ENCODE measurements around the gene PRKRIP1. TPM values are rescaled to one million over a fixed set of nuclear protein-coding genes. Genes with fewer than 3 reads are reported as not detected.
A peak's percentile ranks its signal among the peaks of the same experiment; 100 is the strongest.
"Not testable (repeated sequence)": the region's sequence is repeated elsewhere in the genome, so short reads cannot be mapped to it uniquely, and the experiment has no call there.

The PRKRIP1 gene
- 10 to 100 TPM; 26.7 to 39.5 TPM for total RNA-seq

DNA sequence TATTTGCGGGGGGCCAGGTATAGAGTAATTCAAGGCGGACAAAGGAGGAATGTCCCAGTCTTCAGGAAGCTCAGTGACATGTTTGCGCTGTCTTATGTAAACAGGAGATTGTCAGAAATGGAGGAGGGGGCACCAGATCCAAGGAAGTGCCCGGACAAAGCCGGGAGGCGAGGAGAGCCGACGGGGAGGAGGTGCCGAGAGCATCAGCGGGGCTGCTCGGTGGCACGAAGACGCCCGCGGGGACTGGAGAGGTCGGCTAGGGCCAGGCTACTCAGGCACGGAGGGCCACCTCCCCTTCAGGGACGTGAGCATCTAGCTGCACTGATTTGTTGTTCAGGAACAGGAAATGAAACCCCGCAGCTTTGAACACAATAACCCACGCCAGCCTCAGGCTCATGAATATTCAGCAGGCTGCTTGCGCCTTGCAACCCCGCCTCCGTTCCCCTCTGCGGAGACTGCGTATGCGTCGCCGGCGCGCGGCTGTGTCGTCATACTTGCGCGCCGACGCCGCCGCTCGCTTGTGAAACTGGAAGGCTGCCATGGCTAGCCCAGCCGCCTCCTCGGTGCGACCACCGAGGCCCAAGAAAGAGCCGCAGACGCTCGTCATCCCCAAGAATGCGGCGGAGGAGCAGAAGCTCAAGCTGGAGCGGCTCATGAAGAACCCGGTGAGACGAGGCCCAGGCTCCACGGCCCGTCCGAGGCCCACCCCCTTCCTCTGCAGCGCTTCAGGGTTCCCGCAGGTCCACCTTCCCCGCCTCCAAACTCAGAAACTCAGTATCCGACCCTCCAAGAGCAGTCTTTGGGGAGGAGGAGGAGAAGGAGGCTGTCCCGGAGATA is at the start of gene PRKRIP1:
Gene PRKRIP1, plus strand, starts transcription at position 491 of the 837 bp plus-strand sequence. Its CDS starts 49 bp downstream, at position 540.
- Mint-ChIP-seq H3K4me1 (ENCODE audit: low read depth in 2 of 2) (peaks cover 16 to 17% of the 10 kb centered on the region in 2 donors), H3K27ac (peak within 1 kb of the TSS; percentile 76 to 79), H3K9me3 (no peaks in the 10 kb centered on the region), H3K36me3 (peaks cover 11% of the 10 kb centered on the region), H3K4me3 (peak within 1 kb of the TSS; percentile 83), H3K27me3 (no peaks in the 10 kb centered on the region)
- ATAC-seq (peak; percentile 97 to 98), DNase-seq (ENCODE audit: low spot score) (peak; percentile 85)

DNA sequence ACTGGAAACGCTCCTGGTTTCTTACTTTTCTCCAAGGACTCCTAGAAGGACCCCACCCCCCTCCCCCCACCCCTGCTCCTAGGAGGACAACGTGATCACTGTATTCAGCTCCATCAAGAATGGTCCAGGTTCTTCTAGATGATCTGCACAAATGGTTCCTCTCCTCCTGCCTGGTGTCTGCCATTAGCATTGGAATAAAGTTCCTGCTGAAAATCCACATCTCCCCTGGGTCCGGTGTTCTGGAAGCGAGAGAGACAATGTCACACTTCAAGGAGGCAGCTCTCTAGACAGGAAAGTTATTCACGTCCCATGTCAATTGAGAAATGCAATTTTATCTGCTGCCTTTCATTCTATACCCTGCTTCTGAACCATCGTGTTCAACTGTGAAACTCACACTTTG is 49.2 kb upstream of the PRKRIP1 start:
- H3K27me3 Mint-ChIP-seq; H3K27ac Mint-ChIP-seq; ATAC-seq; H3K4me1 Mint-ChIP-seq (ENCODE audit: low read depth in 2 of 2); H3K36me3 Mint-ChIP-seq; H3K9me3 Mint-ChIP-seq; DNase-seq (ENCODE audit: low spot score); H3K4me3 Mint-ChIP-seq: not testable (repeated sequence)

GRCh38 chr7:102356344-102356743 is 39.8 kb upstream of the PRKRIP1 start, which contains the start of gene SPDYE6:
SPDYE6 (minus strand) TSS chr7:102356444; CDS start chr7:102356023, 421 bp downstream.
- not testable (repeated sequence) for H3K27ac Mint-ChIP-seq; H3K9me3 Mint-ChIP-seq; H3K4me3 Mint-ChIP-seq; H3K27me3 Mint-ChIP-seq; DNase-seq (ENCODE audit: low spot score); H3K36me3 Mint-ChIP-seq; H3K4me1 Mint-ChIP-seq (ENCODE audit: low read depth in 2 of 2); ATAC-seq

DNA sequence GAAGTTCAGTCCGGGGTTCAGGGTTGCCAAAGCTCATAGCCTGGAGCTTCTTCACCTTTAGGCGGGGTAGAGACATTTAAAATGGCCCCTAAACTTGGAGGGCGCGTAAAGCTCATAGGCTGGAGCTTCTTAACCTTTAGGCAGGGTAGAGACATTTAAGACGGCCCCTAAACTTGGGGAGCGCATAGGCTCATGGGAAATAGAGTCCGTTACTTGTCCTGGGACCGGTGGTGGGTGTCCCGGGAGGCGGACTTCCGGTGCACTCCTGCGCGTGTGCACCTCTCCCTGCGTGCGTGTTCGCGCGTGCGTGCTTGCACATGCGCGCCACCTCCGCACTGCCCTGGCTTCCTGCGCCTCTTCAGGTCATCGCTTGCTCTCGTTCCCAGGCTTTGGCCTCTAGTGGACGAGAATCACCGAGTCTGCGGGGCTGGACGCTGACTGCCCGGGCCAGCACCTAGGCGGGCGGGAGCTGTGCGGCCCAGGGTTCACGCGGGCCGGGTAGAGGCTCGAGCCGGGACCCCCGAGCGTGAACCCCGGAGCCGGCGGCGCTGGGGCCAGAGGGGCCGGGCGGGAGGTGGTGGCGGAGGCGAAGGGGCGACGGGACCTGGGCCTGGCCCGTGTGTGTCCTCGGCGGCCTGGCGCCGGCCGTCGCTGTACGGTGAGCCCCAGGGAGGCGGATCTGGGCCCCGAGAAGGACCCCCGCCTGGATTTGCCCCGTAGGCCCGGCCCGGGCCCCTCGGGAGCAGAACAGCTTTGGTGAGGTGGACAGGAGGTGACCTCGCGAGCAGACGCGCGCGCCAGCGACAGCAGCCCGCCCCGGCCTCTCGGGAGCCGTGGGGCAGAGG is 32.4 kb upstream of the PRKRIP1 start:
- not testable (repeated sequence) for H3K36me3 Mint-ChIP-seq, H3K27me3 Mint-ChIP-seq, H3K9me3 Mint-ChIP-seq
- peak overlapping the region; percentile 79 to 92 for H3K27ac Mint-ChIP-seq
- H3K4me3 Mint-ChIP-seq: peak overlapping the region; percentile 89
- ATAC-seq (peak; percentile 100), DNase-seq (ENCODE audit: low spot score) (peak; percentile 98)
- peaks cover 6 to 10% of the 10 kb centered on the region in 2 donors for H3K4me1 Mint-ChIP-seq (ENCODE audit: low read depth in 2 of 2)

DNA sequence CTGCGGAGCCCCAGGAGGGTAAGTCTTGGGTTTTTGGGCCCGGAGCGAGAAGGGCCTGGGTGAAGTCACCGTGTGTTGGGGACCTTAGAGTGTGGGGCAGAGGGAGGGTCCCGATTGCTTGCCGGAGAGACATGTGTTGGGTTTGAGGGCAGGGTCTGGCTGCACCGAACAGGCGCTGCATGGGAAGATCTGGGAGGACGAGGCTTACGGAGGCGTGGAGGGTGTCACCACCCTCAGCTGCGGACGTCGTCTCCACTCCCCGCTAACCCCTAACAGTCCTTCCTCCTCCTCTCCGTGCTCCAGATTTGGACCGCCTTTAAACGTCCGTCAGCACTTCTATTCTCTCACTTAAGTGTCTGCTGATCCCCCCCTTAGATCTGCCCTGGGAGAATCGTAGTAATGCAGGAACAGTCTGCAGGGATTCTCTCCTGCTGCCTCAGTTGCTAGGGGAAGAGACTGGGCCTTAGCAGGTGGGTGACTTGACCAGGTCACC is 31.7 kb upstream of the PRKRIP1 start:
- not testable (repeated sequence) for H3K36me3 Mint-ChIP-seq; H3K9me3 Mint-ChIP-seq; DNase-seq (ENCODE audit: low spot score); H3K27me3 Mint-ChIP-seq; ATAC-seq
- Mint-ChIP-seq H3K4me1 (ENCODE audit: low read depth in 2 of 2) (peaks cover 6 to 10% of the 10 kb centered on the region in 2 donors), H3K4me3 (peak overlapping the region; percentile 89), H3K27ac (peak overlapping the region; percentile 79 to 92)

DNA sequence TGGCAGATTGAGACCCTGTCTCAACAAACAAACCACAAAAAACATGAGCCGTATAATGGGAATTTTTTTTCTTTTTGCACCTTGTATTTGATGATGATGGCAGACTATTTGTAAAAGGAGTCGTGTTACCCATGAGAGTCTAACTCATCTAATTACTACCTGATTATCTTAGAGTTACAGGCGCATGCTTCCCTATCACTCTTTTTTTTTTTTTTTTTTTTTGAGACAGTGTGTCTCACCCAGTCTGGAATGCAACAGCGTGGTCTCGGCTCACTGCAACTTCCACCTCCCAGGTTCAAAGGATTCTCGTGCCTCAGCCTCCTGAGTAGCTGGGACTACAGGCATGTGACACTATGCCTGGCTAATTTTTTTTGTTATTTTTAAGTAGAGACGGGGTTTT is 30.8 kb upstream of the PRKRIP1 start:
- peak overlapping the region; percentile 10 for H3K4me3 Mint-ChIP-seq
- H3K27ac Mint-ChIP-seq; H3K27me3 Mint-ChIP-seq; DNase-seq (ENCODE audit: low spot score); ATAC-seq; H3K9me3 Mint-ChIP-seq: not testable (repeated sequence)
- H3K36me3 Mint-ChIP-seq: peaks cover 15% of the 10 kb centered on the region
- peaks cover 6 to 13% of the 10 kb centered on the region in 2 donors for H3K4me1 Mint-ChIP-seq (ENCODE audit: low read depth in 2 of 2)

DNA sequence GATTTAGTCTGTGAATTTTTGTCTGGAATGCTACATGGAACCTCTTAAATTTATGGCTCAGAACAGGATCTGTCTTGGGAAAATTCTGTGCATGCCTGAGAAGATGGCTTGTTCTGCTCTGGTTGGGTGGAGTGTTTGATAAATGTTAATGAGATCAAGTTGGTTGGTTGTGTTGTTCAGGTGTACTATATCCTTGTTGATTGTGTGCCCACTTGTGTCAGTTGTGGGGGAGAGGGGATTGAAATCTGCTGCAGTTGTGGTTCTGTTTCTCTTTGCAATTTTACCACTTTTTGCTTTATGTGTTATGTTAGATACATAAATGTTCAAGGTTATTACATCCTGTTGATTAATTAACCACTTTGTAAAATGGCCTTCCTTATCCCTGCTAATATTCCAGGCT is 26.1 kb upstream of the PRKRIP1 start:
- Mint-ChIP-seq H3K4me1 (ENCODE audit: low read depth in 2 of 2) (peaks cover 4 to 21% of the 10 kb centered on the region in 2 donors), H3K36me3 (peaks cover 25% of the 10 kb centered on the region)
- not testable (repeated sequence) for DNase-seq (ENCODE audit: low spot score); H3K27ac Mint-ChIP-seq; H3K9me3 Mint-ChIP-seq; ATAC-seq; H3K4me3 Mint-ChIP-seq; H3K27me3 Mint-ChIP-seq

- Mint-ChIP-seq H3K36me3 (peaks cover 30% of the 10 kb centered on the region), H3K4me1 (ENCODE audit: low read depth in 2 of 2) (peaks cover 11 to 16% of the 10 kb centered on the region in 2 donors)
- not testable (repeated sequence) for ATAC-seq; H3K27me3 Mint-ChIP-seq; H3K9me3 Mint-ChIP-seq; H3K27ac Mint-ChIP-seq; DNase-seq (ENCODE audit: low spot score); H3K4me3 Mint-ChIP-seq
Measured at GRCh38 chr7:102372796-102373195, 23.4 kb upstream of the PRKRIP1 start.

DNA sequence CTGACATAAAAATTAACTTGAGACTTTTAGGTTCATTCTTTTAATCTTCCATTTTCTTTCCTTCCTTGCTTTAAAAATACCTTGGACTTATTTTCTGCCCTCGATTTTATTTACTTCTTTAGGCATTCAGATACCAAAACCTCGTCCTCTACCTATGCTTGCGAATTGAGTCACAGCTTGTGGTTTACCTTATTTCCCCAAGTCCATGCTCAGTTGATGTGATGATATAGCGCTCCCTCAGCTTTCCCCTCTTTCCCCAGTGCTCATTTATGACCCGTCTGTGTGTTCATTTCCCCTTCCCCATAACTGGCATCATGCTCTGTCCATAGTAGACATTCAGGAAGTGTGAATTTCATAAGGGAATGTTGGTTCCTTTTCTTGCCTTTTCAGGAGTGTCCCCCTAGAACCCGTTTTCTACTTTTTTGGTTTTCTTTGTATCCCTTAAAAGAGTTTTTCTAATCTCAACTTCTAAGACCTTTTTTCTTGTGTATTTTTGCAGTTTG is 19.1 kb upstream of the PRKRIP1 start:
- Mint-ChIP-seq H3K4me3 (no peak overlapping the region), H3K27me3 (no peaks in the 10 kb centered on the region), H3K9me3 (no peaks in the 10 kb centered on the region), H3K36me3 (peaks cover 18% of the 10 kb centered on the region), H3K4me1 (ENCODE audit: low read depth in 2 of 2) (peaks cover 6 to 9% of the 10 kb centered on the region in 2 donors), H3K27ac (no peak overlapping the region)
- DNase-seq (ENCODE audit: low spot score) (no peak), ATAC-seq (no peak)

GRCh38 chr7:102380837-102381236 is 15.3 kb upstream of the PRKRIP1 start:
- peaks cover 20% of the 10 kb centered on the region for H3K36me3 Mint-ChIP-seq
- not testable (repeated sequence) for ATAC-seq; H3K4me1 Mint-ChIP-seq (ENCODE audit: low read depth in 2 of 2); H3K9me3 Mint-ChIP-seq; H3K27ac Mint-ChIP-seq; DNase-seq (ENCODE audit: low spot score); H3K27me3 Mint-ChIP-seq; H3K4me3 Mint-ChIP-seq

- H3K27me3 Mint-ChIP-seq: not testable (repeated sequence)
Measured at GRCh38 chr7:102381696-102382425, 14.3 kb upstream of the PRKRIP1 start.

GRCh38 chr7:102387064-102387463 is 9.1 kb upstream of the PRKRIP1 start:
- H3K27me3 Mint-ChIP-seq: no peaks in the 10 kb centered on the region
- DNase-seq (ENCODE audit: low spot score) (no peak), ATAC-seq (no peak)
- H3K36me3 Mint-ChIP-seq: peaks cover 5% of the 10 kb centered on the region
- H3K4me1 Mint-ChIP-seq (ENCODE audit: low read depth in 2 of 2): peaks cover 0 to 4% of the 10 kb centered on the region in 2 donors
- no peak overlapping the region for H3K27ac Mint-ChIP-seq
- no peak overlapping the region for H3K4me3 Mint-ChIP-seq
- H3K9me3 Mint-ChIP-seq: no peaks in the 10 kb centered on the region

More at GRCh38 chr7:102381696-102382425, 14.3 kb upstream of the PRKRIP1 start:
- H3K36me3 Mint-ChIP-seq: peaks cover 17% of the 10 kb centered on the region
- H3K27ac Mint-ChIP-seq; H3K4me1 Mint-ChIP-seq (ENCODE audit: low read depth in 2 of 2); ATAC-seq; H3K9me3 Mint-ChIP-seq; DNase-seq (ENCODE audit: low spot score); H3K4me3 Mint-ChIP-seq: not testable (repeated sequence)

GRCh38 chr7:102389810-102390209 is 6.4 kb upstream of the PRKRIP1 start:
- Mint-ChIP-seq H3K27me3 (no peaks in the 10 kb centered on the region), H3K36me3 (no peaks in the 10 kb centered on the region), H3K27ac (no peak overlapping the region), H3K4me1 (ENCODE audit: low read depth in 2 of 2) (peaks cover 0 to 4% of the 10 kb centered on the region in 2 donors), H3K9me3 (no peaks in the 10 kb centered on the region), H3K4me3 (no peak overlapping the region)
- DNase-seq (ENCODE audit: low spot score) (no peak), ATAC-seq (no peak)
